ENCODE results near the gene MINDY1. TPM values are rescaled to one million over a fixed set of nuclear protein-coding genes. Genes with fewer than 3 reads are reported as not detected.

Gene MINDY1, protein sequence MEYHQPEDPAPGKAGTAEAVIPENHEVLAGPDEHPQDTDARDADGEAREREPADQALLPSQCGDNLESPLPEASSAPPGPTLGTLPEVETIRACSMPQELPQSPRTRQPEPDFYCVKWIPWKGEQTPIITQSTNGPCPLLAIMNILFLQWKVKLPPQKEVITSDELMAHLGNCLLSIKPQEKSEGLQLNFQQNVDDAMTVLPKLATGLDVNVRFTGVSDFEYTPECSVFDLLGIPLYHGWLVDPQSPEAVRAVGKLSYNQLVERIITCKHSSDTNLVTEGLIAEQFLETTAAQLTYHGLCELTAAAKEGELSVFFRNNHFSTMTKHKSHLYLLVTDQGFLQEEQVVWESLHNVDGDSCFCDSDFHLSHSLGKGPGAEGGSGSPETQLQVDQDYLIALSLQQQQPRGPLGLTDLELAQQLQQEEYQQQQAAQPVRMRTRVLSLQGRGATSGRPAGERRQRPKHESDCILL
- total RNA-seq (2021) = 6.4 and 6.8 TPM in 2 replicates
- long read RNA-seq, partial matches to known transcripts = 2 of 23 reads
- long read RNA-seq, other reads (novel, unspliced or antisense) = 19 of 23 reads

DNA sequence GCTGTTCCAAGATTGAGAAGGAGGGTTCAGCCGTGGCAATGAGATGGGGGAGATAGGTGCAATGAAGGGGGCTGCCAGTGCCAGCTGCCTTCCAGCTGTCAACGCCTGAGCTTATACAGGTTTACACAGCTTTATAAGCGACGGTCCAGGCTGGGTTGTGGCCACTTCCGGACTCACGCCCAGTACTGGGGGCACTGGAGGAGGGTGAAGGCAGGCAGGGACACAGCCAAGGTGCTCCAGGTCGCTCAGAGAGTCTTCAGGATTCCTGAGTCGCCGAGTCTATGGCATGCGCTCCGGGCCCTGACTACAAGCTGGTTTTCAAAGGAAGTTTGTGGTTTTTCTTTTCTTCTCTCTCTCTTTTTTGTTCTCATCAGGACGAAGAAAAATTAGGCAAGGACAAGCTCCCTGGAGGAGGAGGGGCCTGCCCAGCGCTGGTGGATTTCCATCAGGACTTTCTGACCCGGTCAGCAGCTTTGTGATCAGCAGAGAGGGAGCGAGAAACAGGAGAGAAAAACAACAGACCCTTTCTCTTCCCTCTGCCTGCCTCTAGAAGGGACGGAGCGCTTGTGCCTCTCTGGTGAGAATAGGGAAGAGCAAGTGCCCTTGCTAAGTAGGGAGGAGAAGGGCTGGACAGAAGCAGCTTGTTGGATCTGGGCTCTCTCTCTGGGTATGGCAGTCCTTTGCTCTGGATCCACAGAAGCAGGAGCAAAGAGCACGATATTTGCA lies at the start of gene MINDY1:
Gene MINDY1, minus strand, starts transcription at position 576 of the 726 bp plus-strand sequence. CDS start 4,285 bp downstream, outside the sequence.
- peaks cover 13% of the 10 kb centered on the region for H3K23me2 ChIP-seq (ENCODE audit: insufficient read length, low read depth, low read length, poor library complexity, severe bottlenecking)
- H3K4me1 Mint-ChIP-seq = peaks cover 35 to 44% of the 10 kb centered on the region in 2 experiments
- no CpG with 5 or more reads among the region's 18 CpGs for WGBS (ENCODE audit: extremely low coverage, insufficient read length, low lambda C conversion rate)

More for the DNA sequence above, at the start of gene MINDY1:
- H4K5ac ChIP-seq (ENCODE audit: insufficient read length, low read depth, low read length) = no peak within 1 kb of the TSS
- no peaks in the 10 kb centered on the region; the same call in 1 of the 2 replicates for H3K27me3 Mint-ChIP-seq (ENCODE audit: low read depth)
- H2BK5ac ChIP-seq (ENCODE audit: insufficient read length, low read length) = no peak within 1 kb of the TSS
- peaks cover 5% of the 10 kb centered on the region; the same call in 1 of the 2 replicates for H3K4me1 ChIP-seq (ENCODE audit: insufficient read depth, low read length)
- peak within 1 kb of the TSS; percentile 33 for H2BK20ac ChIP-seq (ENCODE audit: low read depth, low read length, poor library complexity, severe bottlenecking)
- peak; percentile 84 for DNase-seq
- no peak within 1 kb of the TSS for H2AFZ ChIP-seq (ENCODE audit: low read length)
- H4K8ac ChIP-seq (replicated peaks; ENCODE audit: insufficient read length, low read depth, low read length) = no peak within 1 kb of the TSS
- no peaks in the 10 kb centered on the region; a peak in 2 of 5 replicates for H3K9me3 Mint-ChIP-seq
- peak within 1 kb of the TSS; percentile 71 for H3K18ac ChIP-seq (ENCODE audit: insufficient read length, low read depth, low read length)
- H3T11ph ChIP-seq (ENCODE audit: low read length) = peak within 1 kb of the TSS; percentile 92
- H3K9ac ChIP-seq (ENCODE audit: extremely low read depth, insufficient read length, low read length) = peak within 1 kb of the TSS; percentile 2
- no peak within 1 kb of the TSS for H2BK15ac ChIP-seq (ENCODE audit: low read depth, low read length)
- no peak within 1 kb of the TSS for H3K23ac ChIP-seq (ENCODE audit: insufficient read length, low read depth, low read length)
- H3K27ac ChIP-seq (ENCODE audit: insufficient read length, low read depth, low read length) = peak within 1 kb of the TSS; percentile 24
- H2BK12ac ChIP-seq (ENCODE audit: insufficient read length, low read depth, low read length) = peak within 1 kb of the TSS; percentile 64
- H3K4ac ChIP-seq (ENCODE audit: low read depth, low read length) = peak within 1 kb of the TSS; percentile 78
- no peak within 1 kb of the TSS for H2AK5ac ChIP-seq (ENCODE audit: insufficient read length, low read length)
- H3K27ac Mint-ChIP-seq = peak within 1 kb of the TSS; percentile 97 to 98 (median 98)
- no peak within 1 kb of the TSS for H4K91ac ChIP-seq (ENCODE audit: insufficient read length, low read depth, low read length)
- no peaks in the 10 kb centered on the region; the same call in 1 of the 2 replicates for H3K79me2 ChIP-seq (ENCODE audit: insufficient read depth, low read length)
- H3K4me3 Mint-ChIP-seq = peak within 1 kb of the TSS; percentile 97 to 99
- peak within 1 kb of the TSS; percentile 77 for H3K4me2 ChIP-seq (ENCODE audit: insufficient read depth, insufficient read length, low read length)
- H3K27me3 ChIP-seq (ENCODE audit: insufficient read depth, low read length) = no peaks in the 10 kb centered on the region
- peaks cover 0 to 2% (median 0%) of the 10 kb centered on the region in 3 experiments; a peak in 1 of 7 replicates for H3K36me3 Mint-ChIP-seq (ENCODE audit: insufficient read depth in 1 of 3, low read depth in 3 of 3)
- H3K79me1 ChIP-seq (ENCODE audit: insufficient read depth, low read depth, low read length, poor library complexity, severe bottlenecking) = no peaks in the 10 kb centered on the region
- peak within 1 kb of the TSS; percentile 97 for H2BK120ac ChIP-seq (ENCODE audit: low read depth, low read length, poor library complexity, severe bottlenecking)
- H3K9me3 ChIP-seq (ENCODE audit: control insufficient read depth, low read depth, low read length) = no peaks in the 10 kb centered on the region
- H4K20me1 ChIP-seq (ENCODE audit: control insufficient read depth, insufficient read depth, insufficient read length) = no peaks in the 10 kb centered on the region
- H3K14ac ChIP-seq (ENCODE audit: insufficient read depth, low read length) = peak within 1 kb of the TSS; percentile 82; the same call in 1 of the 2 replicates
- no peak within 1 kb of the TSS for H3K56ac ChIP-seq (ENCODE audit: insufficient read length, low read depth, low read length)
- TF ChIP-seq, protein P1, sequence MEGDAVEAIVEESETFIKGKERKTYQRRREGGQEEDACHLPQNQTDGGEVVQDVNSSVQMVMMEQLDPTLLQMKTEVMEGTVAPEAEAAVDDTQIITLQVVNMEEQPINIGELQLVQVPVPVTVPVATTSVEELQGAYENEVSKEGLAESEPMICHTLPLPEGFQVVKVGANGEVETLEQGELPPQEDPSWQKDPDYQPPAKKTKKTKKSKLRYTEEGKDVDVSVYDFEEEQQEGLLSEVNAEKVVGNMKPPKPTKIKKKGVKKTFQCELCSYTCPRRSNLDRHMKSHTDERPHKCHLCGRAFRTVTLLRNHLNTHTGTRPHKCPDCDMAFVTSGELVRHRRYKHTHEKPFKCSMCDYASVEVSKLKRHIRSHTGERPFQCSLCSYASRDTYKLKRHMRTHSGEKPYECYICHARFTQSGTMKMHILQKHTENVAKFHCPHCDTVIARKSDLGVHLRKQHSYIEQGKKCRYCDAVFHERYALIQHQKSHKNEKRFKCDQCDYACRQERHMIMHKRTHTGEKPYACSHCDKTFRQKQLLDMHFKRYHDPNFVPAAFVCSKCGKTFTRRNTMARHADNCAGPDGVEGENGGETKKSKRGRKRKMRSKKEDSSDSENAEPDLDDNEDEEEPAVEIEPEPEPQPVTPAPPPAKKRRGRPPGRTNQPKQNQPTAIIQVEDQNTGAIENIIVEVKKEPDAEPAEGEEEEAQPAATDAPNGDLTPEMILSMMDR (conservative IDR thresholded peaks at IDR 0.05) = peak; percentile 59
